SKM-1 treated with dmso at 0.1 percent for 144 hours (cell line): ENCODE data around the gene FAM114A1.
A peak's percentile ranks its signal among the peaks of the same experiment; 100 is the strongest.

Experiments used
- DNase-seq: peaks from one replicate; lab custom pipeline; 2025; ENCODE audit not compliant: unreplicated experiment; lab: John Stamatoyannopoulos, UW

FAM114A1 gene

GRCh38 chr4:38857354-38858096 lies 10.1 kb upstream of the FAM114A1 start:
- peak; percentile 94 for DNase-seq

- no peak for DNase-seq
Measured at GRCh38 chr4:38858097-38858420, 9.5 kb upstream of the FAM114A1 start.

- DNase-seq, result no peak
Measured at GRCh38 chr4:38859501-38859900, 8.1 kb upstream of the FAM114A1 start.

- DNase-seq, result peak; percentile 59
Measured at GRCh38 chr4:38860788-38861424, 6.7 kb upstream of the FAM114A1 start.

GRCh38 chr4:38861791-38862190 lies 5.8 kb upstream of the FAM114A1 start:
- DNase-seq, result no peak

GRCh38 chr4:38865445-38865844 lies 2.2 kb upstream of the FAM114A1 start:
- DNase-seq, result no peak

- DNase-seq, result no peak
Measured at GRCh38 chr4:38866973-38867477, 581 bp upstream of the FAM114A1 start.

GRCh38 chr4:38868059-38868960 lies 704 bp downstream of the FAM114A1 start:
- DNase-seq, result no peak

- DNase-seq, result no peak
Measured at GRCh38 chr4:38869511-38869910, 1.9 kb downstream of the FAM114A1 start.

GRCh38 chr4:38870098-38870808 lies 2.6 kb downstream of the FAM114A1 start:
- no peak for DNase-seq

GRCh38 chr4:38871593-38871992 lies 4.0 kb downstream of the FAM114A1 start:
- no peak for DNase-seq

- DNase-seq, result no peak
Measured at GRCh38 chr4:38872620-38873019, 5.0 kb downstream of the FAM114A1 start.

- no peak for DNase-seq
Measured at GRCh38 chr4:38873290-38873944, 5.8 kb downstream of the FAM114A1 start.

- DNase-seq, result no peak
Measured at GRCh38 chr4:38876636-38877035, 9.0 kb downstream of the FAM114A1 start.

- no peak for DNase-seq
Measured at GRCh38 chr4:38884254-38884653, 16.6 kb downstream of the FAM114A1 start.

GRCh38 chr4:38889143-38889542 lies 21.5 kb downstream of the FAM114A1 start:
- no peak for DNase-seq

- no peak for DNase-seq
Measured at GRCh38 chr4:38891051-38891983, 23.7 kb downstream of the FAM114A1 start.

GRCh38 chr4:38894322-38894982 lies 26.8 kb downstream of the FAM114A1 start:
- DNase-seq, result no peak

- DNase-seq, result no peak
Measured at GRCh38 chr4:38896940-38897339, 29.3 kb downstream of the FAM114A1 start.
